HG02943 (cell line): ENCODE results near the gene SNAP29.
"Not testable (repeated sequence)": the region's sequence is repeated elsewhere in the genome, so short reads cannot be mapped to it uniquely, and the experiment has no call there.

Experiments used
- ATAC-seq: cut with Tn5 transposase; IDR thresholded peaks from one replicate; pipeline ENCODE4 v1.9.1; 2021; ENCODE audit warnings: mild to moderate bottlenecking, low read depth, moderate library complexity; ENCODE audit not compliant: unreplicated experiment

The SNAP29 gene

DNA sequence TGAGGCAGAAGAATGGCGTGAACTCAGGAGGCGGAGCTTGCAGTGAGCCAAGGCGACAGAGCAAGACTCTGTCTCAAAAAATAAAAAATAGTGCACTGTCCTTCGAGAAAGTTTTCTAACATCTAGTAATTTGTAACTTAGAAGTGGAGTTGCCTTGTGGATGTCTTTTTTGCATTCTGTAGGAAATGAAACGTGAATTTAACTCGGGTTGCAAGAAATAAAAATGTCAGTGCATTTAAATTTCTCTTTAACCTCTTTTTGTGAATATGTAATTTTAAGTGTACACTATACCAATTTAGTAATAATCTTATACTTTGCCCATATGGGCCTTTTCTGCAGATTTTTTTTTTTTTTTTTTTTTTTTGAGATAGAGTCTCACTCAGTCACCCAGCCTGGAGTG lies 32.2 kb downstream of the SNAP29 start:
- no peak for ATAC-seq

DNA sequence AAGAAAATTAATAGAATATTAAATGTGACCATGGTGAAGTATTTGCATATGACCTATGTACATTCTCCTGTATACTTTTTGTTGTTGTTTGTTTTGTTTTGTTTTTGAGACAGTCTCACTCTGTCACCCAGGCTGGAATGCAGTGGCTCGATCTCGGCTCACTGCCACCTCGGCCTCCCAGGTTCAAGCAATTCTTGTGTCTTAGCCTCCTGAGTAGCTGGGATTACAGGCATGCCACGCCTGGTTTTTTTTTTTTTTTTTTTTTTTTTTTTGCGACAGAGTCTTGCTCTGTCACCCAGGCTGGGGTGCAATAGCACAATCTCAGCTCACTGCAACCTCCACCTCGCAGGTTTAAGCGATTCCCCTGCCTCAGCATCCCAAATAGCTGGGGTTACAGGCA lies 38.9 kb downstream of the SNAP29 start:
- ATAC-seq = not testable (repeated sequence)

DNA sequence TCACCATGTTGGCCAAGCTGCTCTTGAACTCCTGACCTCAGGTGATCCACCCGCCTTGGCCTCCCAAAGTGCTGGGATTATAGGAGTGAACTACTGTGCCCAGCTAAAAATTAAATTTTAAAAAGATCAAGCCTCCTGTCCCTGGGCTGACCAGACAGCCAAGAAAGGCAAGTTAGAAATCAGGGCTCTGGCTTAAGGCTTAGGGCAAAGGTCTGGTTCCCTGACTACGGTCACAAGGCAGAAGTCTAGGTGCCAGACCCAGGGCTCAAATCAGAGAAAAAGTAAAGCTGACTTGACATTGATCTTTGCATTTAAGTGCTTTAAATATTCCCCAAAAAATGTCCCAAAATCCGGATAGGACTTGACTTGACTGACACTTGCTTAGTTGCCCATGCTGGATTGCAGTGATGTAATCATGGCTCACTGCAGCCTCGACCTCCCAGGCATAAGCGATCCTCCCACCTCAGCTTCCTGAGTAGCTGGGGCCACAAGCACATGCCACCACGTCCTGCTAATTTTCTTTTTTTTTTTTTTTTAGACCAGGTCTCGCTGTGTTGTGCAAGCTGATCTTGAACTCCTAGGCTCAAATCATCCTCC lies 41.1 kb downstream of the SNAP29 start:
- no peak for ATAC-seq

GRCh38 chr22:20901093-20902033 lies 42.6 kb downstream of the SNAP29 start:
- ATAC-seq = not testable (repeated sequence)

DNA sequence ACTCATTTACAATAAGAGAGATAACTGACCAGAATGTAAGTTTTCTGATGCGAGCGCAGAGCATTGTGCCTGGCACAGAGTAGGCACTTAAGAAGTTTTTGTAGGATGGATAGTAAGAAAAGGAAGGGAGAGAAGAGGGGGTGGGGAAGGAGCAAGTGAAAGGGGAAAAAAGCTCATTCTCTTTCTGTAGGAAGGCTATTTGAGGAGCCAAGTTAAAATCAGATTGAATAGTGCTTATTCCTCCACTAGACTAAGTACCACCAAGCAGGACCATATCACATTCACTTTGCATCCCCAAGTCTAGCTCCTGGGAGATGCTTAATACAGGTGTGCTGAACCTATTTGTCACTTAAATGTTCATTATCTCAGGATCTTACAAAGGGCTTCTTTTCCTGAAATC lies 44.3 kb downstream of the SNAP29 start:
- ATAC-seq = no peak

GRCh38 chr22:20904008-20904979 lies 45.5 kb downstream of the SNAP29 start:
- ATAC-seq = no peak

GRCh38 chr22:20904980-20905355 lies 46.2 kb downstream of the SNAP29 start:
- ATAC-seq = no peak

DNA sequence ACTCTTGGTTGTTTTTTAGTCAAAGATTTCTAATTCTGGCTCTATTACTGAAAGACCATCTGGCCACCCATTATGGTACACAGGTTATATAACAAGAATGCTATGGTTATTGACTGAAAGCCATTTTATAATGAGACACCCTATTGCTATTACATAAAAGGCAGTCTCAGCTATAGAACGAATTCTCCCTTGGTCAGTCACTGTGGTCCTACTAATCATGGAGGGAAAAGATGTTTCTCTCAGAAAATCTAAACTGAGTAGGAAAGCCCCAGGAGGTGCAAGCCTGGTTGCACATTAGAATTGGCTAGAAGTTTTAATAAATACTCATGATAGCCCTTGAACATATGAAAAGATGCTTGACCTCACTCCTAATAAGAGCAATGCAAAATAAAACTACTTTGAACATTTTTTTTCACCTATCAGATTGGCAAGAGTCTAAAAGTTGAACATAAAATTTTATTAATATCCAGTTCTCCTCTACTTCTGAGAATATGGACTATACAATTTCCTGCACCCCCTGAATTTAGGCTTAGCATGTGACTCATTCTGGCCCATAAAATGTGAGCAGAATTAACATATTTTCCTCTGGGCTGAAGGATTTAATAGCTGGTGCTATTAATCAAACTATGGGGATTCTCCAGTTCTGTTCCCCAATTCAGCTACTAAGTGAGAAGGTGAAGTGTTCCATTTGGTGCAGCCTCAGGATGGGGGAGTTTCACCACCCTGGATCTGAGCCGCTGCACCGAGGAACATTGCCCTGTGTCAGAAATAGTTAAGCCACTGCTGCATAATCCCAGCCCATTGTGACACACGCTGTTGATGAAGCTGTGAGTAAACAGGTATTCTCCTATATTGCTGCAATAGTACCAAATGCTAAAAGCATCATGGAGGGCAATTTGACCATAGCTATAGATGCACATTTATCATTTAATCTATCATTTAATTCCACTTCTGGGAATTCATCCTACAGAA lies 46.9 kb downstream of the SNAP29 start:
- ATAC-seq = no peak

- ATAC-seq = no peak
Measured at GRCh38 chr22:20906387-20906767, 47.6 kb downstream of the SNAP29 start.

DNA sequence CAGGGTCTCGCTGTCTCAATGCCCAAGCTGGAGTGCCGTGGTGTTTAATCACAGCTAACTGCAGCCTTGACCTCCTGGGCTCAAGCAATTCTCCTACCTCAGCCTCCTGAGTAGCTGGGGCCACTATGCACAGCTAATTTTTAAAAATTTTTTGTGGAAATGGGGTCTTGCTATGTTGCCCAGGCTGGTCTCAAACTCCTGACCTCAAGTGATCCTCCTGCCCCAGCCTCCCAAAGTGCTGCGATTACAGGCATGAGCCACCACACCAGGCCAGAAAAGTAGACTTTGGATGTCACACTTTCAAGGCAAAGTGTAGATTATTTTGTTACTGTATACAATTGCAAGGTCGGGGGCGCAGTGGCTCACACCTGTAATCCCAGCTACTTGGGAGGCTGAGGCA lies 49.9 kb downstream of the SNAP29 start:
- ATAC-seq = not testable (repeated sequence)

- ATAC-seq = no peak
Measured at GRCh38 chr22:20909543-20910303, 50.9 kb downstream of the SNAP29 start.

DNA sequence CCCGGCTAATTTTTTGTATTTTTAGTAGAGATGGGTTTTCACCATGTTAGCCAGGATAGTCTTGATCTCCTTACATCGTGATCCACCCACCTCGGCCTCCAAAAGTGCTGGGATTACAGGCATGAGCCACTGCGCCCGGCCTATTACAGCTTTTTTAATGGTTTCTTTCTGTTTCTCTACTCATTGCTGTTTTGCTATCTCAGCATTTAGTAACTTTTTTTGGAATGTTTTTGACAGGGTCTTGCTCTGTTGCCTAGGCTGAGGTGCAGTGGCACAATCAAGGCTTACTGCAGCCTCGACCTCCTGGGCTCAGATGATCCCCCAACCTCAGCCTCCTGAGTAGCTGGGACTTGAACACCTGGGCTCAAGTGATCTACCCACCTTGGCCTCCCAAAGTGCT lies 53.7 kb downstream of the SNAP29 start:
- no peak for ATAC-seq

GRCh38 chr22:20916916-20917810 lies 58.4 kb downstream of the SNAP29 start, which contains the start of gene CRKL:
Gene CRKL (plus strand): TSS chr22:20917407. CDS start chr22:20917935, 528 bp downstream.
- peak; percentile 90 for ATAC-seq

DNA sequence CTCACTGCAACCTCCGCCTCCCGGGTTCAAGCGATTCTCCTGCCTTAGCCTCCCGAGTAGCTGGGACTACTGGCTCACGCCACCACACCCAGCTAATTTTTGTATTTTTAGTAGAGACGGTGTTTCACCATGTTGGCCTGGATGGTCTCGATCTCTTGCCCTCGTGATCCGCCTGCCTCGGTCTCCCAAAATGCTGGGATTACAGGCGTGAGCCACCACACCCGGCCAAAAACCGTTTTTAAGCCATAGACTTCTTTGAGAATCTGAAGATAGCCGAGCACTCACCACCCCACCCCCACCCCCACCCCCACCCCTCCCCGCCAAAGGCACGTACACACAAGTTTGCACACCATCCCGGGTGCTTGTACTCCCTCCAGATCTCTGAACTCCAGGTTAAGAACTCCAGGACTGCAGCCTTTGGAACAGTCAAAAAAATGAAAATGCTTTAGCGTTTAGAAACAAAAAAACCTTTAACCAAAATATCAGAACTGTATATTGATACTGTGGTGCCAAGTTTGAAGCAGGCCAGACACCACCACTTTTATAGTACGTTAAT lies 59.9 kb downstream of the SNAP29 start:
- no peak for ATAC-seq

GRCh38 chr22:20919718-20920117 lies 60.9 kb downstream of the SNAP29 start:
- ATAC-seq = no peak

DNA sequence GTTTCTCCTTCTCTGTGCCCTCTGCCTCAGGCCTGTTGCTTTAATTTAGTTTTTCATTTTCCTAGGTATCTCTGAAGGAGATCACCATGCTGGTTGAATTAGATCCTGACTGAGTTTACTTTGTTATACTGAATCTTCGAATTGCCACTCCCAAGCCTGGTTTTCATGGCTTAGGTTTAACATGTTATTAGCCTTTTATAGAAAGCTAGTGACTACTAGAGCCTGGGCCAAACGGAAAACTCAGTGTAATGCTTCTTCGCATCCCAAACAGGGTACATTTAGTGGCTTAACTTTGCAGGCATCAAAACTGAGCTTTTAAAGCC lies 62.0 kb downstream of the SNAP29 start:
- ATAC-seq = no peak

GRCh38 chr22:20922141-20922751 lies 63.4 kb downstream of the SNAP29 start:
- no peak for ATAC-seq
